ENCODE measurements around the gene SARS1.

The SARS1 gene

GRCh38 chr1:109259674-109260557 is 46.2 kb downstream of the SARS1 start:
- Mint-ChIP-seq H3K27ac (no peak overlapping the region), H3K9me3 (no peaks in the 10 kb centered on the region), H3K4me1 (peaks cover 54% of the 10 kb centered on the region), H3K27me3 (ENCODE audit: low read depth, poor library complexity) (peaks cover 8% of the 10 kb centered on the region), H3K4me3 (no peak overlapping the region), H3K36me3 (ENCODE audit: low read depth) (no peaks in the 10 kb centered on the region)
- no peak for TF ChIP-seq CTCF (IDR thresholded peaks at IDR 0.05)
- no peak for DNase-seq

- Mint-ChIP-seq H3K4me1 (peaks cover 44% of the 10 kb centered on the region), H3K4me3 (no peak overlapping the region), H3K9me3 (no peaks in the 10 kb centered on the region), H3K27me3 (ENCODE audit: low read depth, poor library complexity) (peaks cover 3% of the 10 kb centered on the region), H3K36me3 (ENCODE audit: low read depth) (no peaks in the 10 kb centered on the region), H3K27ac (no peak overlapping the region)
- TF ChIP-seq CTCF (IDR thresholded peaks at IDR 0.05), result no peak
- no peak for DNase-seq
Observed at GRCh38 chr1:109261006-109261405, 47.3 kb downstream of the SARS1 start.

GRCh38 chr1:109261578-109261977 is 47.9 kb downstream of the SARS1 start:
- Mint-ChIP-seq H3K4me3 (no peak overlapping the region), H3K9me3 (no peaks in the 10 kb centered on the region), H3K4me1 (peaks cover 39% of the 10 kb centered on the region), H3K36me3 (ENCODE audit: low read depth) (no peaks in the 10 kb centered on the region), H3K27me3 (ENCODE audit: low read depth, poor library complexity) (peaks cover 3% of the 10 kb centered on the region), H3K27ac (no peak overlapping the region)
- no peak for TF ChIP-seq CTCF (IDR thresholded peaks at IDR 0.05)
- DNase-seq, result no peak

- Mint-ChIP-seq H3K4me1 (peaks cover 32% of the 10 kb centered on the region), H3K9me3 (no peaks in the 10 kb centered on the region), H3K27ac (no peak overlapping the region), H3K4me3 (no peak overlapping the region), H3K27me3 (ENCODE audit: low read depth, poor library complexity) (peaks cover 6% of the 10 kb centered on the region), H3K36me3 (ENCODE audit: low read depth) (no peaks in the 10 kb centered on the region)
- TF ChIP-seq CTCF (IDR thresholded peaks at IDR 0.05), result no peak
- DNase-seq, result no peak
Observed at GRCh38 chr1:109262231-109263055, 48.7 kb downstream of the SARS1 start.

DNA sequence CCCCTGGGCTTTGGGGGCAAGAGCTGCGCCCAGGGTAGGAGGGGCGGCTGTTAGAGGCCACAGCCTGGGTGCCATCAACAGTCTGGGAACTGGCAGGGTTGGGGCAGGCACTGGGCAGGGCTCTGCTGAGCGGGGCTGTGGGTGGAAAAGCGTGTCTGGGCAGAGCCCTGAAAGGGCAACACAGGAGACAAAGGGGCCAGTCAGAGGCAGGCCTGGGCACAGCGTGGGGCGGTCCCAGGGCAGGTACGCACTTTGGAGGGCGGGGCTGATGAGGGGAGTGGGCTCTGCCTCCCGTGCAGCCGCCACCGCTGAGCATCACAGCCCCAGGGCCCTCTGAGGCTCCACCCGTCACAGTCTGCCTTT is 49.5 kb downstream of the SARS1 start:
- Mint-ChIP-seq H3K27ac (no peak overlapping the region), H3K27me3 (ENCODE audit: low read depth, poor library complexity) (peaks cover 6% of the 10 kb centered on the region), H3K4me1 (peaks cover 25% of the 10 kb centered on the region), H3K4me3 (no peak overlapping the region), H3K9me3 (no peaks in the 10 kb centered on the region), H3K36me3 (ENCODE audit: low read depth) (peaks cover 3% of the 10 kb centered on the region)
- no peak for DNase-seq
- no peak for TF ChIP-seq CTCF (IDR thresholded peaks at IDR 0.05)
